Chondrocyte (in vitro differentiated cells): ENCODE data around the gene MMP15. TPM values are rescaled to one million over a fixed set of nuclear protein-coding genes. Genes with fewer than 3 reads are reported as not detected.

Experiments used
- DNase-seq: peaks from one replicate; pipeline ENCODE4 v3.0.0; 2021; ENCODE audit warnings: mixed read lengths, low spot score
- H3K27ac Mint-ChIP-seq: one replicate; pipeline ENCODE4 v1.8.0; 2021; ENCODE audit warnings: mild to moderate bottlenecking, moderate library complexity, mixed read lengths; ENCODE audit not compliant: unreplicated experiment
- H3K27me3 Mint-ChIP-seq: 2 replicates; pipeline ENCODE4 v1.8.0; 2021; ENCODE audit warnings: low read depth, mixed read lengths
- H3K36me3 Mint-ChIP-seq: 2 replicates; pipeline ENCODE4 v1.8.0; 2021; ENCODE audit warnings: low read depth, mixed read lengths
- H3K4me1 Mint-ChIP-seq: 2 replicates; pipeline ENCODE4 v1.8.0; 2021; ENCODE audit warnings: low read depth, mild to moderate bottlenecking, mixed read lengths
- H3K4me3 Mint-ChIP-seq: one replicate; pipeline ENCODE4 v1.8.0; 2021; ENCODE audit warnings: mild to moderate bottlenecking, moderate library complexity, mixed read lengths; ENCODE audit not compliant: unreplicated experiment
- H3K9me3 Mint-ChIP-seq: 2 replicates; pipeline ENCODE4 v1.8.0; 2021; ENCODE audit warnings: low read depth, mixed read lengths
- CTCF ChIP-seq: fragments of 200-600 bp; sonication (generic); IDR thresholded peaks from 2 replicates; pipeline ENCODE4 v1.5.0; 2021; ENCODE audit warnings: antibody characterized with exemption, mild to moderate bottlenecking, moderate library complexity
- total RNA-seq: library from RNA; stranded (reverse); gene quantifications from 3 replicates; pipeline ENCODE4 v1.2.1, GENCODE V29; 2021

The MMP15 gene
- total RNA-seq, 1 donor from 2014 or later = 12.0 TPM

GRCh38 chr16:57993897-57994296 lies 31.7 kb upstream of the MMP15 start:
- H3K4me3 Mint-ChIP-seq = no peak overlapping the region
- no peak overlapping the region for H3K27ac Mint-ChIP-seq
- no peaks in the 10 kb centered on the region for H3K9me3 Mint-ChIP-seq
- no peak for TF ChIP-seq CTCF
- H3K36me3 Mint-ChIP-seq = peaks cover 5% of the 10 kb centered on the region
- no peaks in the 10 kb centered on the region for H3K27me3 Mint-ChIP-seq
- no peak for DNase-seq
- peaks cover 11% of the 10 kb centered on the region for H3K4me1 Mint-ChIP-seq

- no peak for DNase-seq
- peaks cover 13% of the 10 kb centered on the region for H3K4me1 Mint-ChIP-seq
- H3K4me3 Mint-ChIP-seq = no peak overlapping the region
- no peaks in the 10 kb centered on the region for H3K9me3 Mint-ChIP-seq
- H3K27ac Mint-ChIP-seq = no peak overlapping the region
- H3K36me3 Mint-ChIP-seq = peaks cover 5% of the 10 kb centered on the region
- no peaks in the 10 kb centered on the region for H3K27me3 Mint-ChIP-seq
- TF ChIP-seq CTCF = no peak
Observed at GRCh38 chr16:57994361-57994760, 31.2 kb upstream of the MMP15 start.

- no peak overlapping the region for H3K4me3 Mint-ChIP-seq
- no peaks in the 10 kb centered on the region for H3K9me3 Mint-ChIP-seq
- H3K4me1 Mint-ChIP-seq = peaks cover 17% of the 10 kb centered on the region
- no peak overlapping the region for H3K27ac Mint-ChIP-seq
- no peaks in the 10 kb centered on the region for H3K27me3 Mint-ChIP-seq
- peaks cover 5% of the 10 kb centered on the region for H3K36me3 Mint-ChIP-seq
- no peak for DNase-seq
- TF ChIP-seq CTCF = peak; percentile 65
Observed at GRCh38 chr16:57994778-57995177, 30.8 kb upstream of the MMP15 start.

GRCh38 chr16:57995721-57996405 lies 29.7 kb upstream of the MMP15 start:
- no peak overlapping the region for H3K27ac Mint-ChIP-seq
- peaks cover 5% of the 10 kb centered on the region for H3K36me3 Mint-ChIP-seq
- peaks cover 18% of the 10 kb centered on the region for H3K4me1 Mint-ChIP-seq
- no peak overlapping the region for H3K4me3 Mint-ChIP-seq
- no peak for TF ChIP-seq CTCF
- no peak for DNase-seq
- no peaks in the 10 kb centered on the region for H3K27me3 Mint-ChIP-seq
- H3K9me3 Mint-ChIP-seq = no peaks in the 10 kb centered on the region

GRCh38 chr16:57996406-57997175 lies 29.0 kb upstream of the MMP15 start:
- no peaks in the 10 kb centered on the region for H3K27me3 Mint-ChIP-seq
- H3K9me3 Mint-ChIP-seq = no peaks in the 10 kb centered on the region
- H3K27ac Mint-ChIP-seq = no peak overlapping the region
- TF ChIP-seq CTCF = no peak
- peaks cover 22% of the 10 kb centered on the region for H3K4me1 Mint-ChIP-seq
- peaks cover 5% of the 10 kb centered on the region for H3K36me3 Mint-ChIP-seq
- no peak for DNase-seq
- H3K4me3 Mint-ChIP-seq = no peak overlapping the region
